ENCODE measurements around the gene ICA1. TPM values are rescaled to one million over a fixed set of nuclear protein-coding genes. Genes with fewer than 3 reads are reported as not detected.

The ICA1 gene
- total and polyA plus RNA-seq, 2 experiments from 2014 or later, result 45.2 to 83.7 TPM

- peaks cover 2% of the 10 kb centered on the region; the same call in 1 of the 2 replicates for H3K79me2 ChIP-seq (replicated peaks; ENCODE audit: insufficient read depth)
- H3K4me3 Mint-ChIP-seq, result no peak overlapping the region
- H3K9me2 ChIP-seq (ENCODE audit: insufficient read depth), result no peaks in the 10 kb centered on the region
- H3K27me3 Mint-ChIP-seq (ENCODE audit: insufficient read depth, low read depth, poor library complexity), result peaks cover 2% of the 10 kb centered on the region
- no peaks in the 10 kb centered on the region for H3K36me3 ChIP-seq (ENCODE audit: insufficient read depth)
- no peaks in the 10 kb centered on the region for H3F3A ChIP-seq (replicated peaks; ENCODE audit: low read depth)
- no peak overlapping the region for H3K27ac Mint-ChIP-seq
- no peaks in the 10 kb centered on the region for H3K4me1 ChIP-seq (ENCODE audit: insufficient read depth)
- H3K36me3 Mint-ChIP-seq (ENCODE audit: low read depth), result no peaks in the 10 kb centered on the region; the same call in 2 of the 3 replicates
- TF ChIP-seq JUNB (IDR thresholded peaks at IDR 0.05; ENCODE audit: unreplicated experiment), result no peak
- TF ChIP-seq ZNF114 (CRISPR knock-in tag; IDR thresholded peaks at IDR 0.05), result no peak
- TF ChIP-seq, protein P1, sequence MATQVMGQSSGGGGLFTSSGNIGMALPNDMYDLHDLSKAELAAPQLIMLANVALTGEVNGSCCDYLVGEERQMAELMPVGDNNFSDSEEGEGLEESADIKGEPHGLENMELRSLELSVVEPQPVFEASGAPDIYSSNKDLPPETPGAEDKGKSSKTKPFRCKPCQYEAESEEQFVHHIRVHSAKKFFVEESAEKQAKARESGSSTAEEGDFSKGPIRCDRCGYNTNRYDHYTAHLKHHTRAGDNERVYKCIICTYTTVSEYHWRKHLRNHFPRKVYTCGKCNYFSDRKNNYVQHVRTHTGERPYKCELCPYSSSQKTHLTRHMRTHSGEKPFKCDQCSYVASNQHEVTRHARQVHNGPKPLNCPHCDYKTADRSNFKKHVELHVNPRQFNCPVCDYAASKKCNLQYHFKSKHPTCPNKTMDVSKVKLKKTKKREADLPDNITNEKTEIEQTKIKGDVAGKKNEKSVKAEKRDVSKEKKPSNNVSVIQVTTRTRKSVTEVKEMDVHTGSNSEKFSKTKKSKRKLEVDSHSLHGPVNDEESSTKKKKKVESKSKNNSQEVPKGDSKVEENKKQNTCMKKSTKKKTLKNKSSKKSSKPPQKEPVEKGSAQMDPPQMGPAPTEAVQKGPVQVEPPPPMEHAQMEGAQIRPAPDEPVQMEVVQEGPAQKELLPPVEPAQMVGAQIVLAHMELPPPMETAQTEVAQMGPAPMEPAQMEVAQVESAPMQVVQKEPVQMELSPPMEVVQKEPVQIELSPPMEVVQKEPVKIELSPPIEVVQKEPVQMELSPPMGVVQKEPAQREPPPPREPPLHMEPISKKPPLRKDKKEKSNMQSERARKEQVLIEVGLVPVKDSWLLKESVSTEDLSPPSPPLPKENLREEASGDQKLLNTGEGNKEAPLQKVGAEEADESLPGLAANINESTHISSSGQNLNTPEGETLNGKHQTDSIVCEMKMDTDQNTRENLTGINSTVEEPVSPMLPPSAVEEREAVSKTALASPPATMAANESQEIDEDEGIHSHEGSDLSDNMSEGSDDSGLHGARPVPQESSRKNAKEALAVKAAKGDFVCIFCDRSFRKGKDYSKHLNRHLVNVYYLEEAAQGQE (IDR thresholded peaks at IDR 0.05; ENCODE audit: unreplicated experiment), result no peak
- TF ChIP-seq POLR2AphosphoS5 (IDR thresholded peaks at IDR 0.05; ENCODE audit: low read depth), result no peak
- TF ChIP-seq, protein P2, sequence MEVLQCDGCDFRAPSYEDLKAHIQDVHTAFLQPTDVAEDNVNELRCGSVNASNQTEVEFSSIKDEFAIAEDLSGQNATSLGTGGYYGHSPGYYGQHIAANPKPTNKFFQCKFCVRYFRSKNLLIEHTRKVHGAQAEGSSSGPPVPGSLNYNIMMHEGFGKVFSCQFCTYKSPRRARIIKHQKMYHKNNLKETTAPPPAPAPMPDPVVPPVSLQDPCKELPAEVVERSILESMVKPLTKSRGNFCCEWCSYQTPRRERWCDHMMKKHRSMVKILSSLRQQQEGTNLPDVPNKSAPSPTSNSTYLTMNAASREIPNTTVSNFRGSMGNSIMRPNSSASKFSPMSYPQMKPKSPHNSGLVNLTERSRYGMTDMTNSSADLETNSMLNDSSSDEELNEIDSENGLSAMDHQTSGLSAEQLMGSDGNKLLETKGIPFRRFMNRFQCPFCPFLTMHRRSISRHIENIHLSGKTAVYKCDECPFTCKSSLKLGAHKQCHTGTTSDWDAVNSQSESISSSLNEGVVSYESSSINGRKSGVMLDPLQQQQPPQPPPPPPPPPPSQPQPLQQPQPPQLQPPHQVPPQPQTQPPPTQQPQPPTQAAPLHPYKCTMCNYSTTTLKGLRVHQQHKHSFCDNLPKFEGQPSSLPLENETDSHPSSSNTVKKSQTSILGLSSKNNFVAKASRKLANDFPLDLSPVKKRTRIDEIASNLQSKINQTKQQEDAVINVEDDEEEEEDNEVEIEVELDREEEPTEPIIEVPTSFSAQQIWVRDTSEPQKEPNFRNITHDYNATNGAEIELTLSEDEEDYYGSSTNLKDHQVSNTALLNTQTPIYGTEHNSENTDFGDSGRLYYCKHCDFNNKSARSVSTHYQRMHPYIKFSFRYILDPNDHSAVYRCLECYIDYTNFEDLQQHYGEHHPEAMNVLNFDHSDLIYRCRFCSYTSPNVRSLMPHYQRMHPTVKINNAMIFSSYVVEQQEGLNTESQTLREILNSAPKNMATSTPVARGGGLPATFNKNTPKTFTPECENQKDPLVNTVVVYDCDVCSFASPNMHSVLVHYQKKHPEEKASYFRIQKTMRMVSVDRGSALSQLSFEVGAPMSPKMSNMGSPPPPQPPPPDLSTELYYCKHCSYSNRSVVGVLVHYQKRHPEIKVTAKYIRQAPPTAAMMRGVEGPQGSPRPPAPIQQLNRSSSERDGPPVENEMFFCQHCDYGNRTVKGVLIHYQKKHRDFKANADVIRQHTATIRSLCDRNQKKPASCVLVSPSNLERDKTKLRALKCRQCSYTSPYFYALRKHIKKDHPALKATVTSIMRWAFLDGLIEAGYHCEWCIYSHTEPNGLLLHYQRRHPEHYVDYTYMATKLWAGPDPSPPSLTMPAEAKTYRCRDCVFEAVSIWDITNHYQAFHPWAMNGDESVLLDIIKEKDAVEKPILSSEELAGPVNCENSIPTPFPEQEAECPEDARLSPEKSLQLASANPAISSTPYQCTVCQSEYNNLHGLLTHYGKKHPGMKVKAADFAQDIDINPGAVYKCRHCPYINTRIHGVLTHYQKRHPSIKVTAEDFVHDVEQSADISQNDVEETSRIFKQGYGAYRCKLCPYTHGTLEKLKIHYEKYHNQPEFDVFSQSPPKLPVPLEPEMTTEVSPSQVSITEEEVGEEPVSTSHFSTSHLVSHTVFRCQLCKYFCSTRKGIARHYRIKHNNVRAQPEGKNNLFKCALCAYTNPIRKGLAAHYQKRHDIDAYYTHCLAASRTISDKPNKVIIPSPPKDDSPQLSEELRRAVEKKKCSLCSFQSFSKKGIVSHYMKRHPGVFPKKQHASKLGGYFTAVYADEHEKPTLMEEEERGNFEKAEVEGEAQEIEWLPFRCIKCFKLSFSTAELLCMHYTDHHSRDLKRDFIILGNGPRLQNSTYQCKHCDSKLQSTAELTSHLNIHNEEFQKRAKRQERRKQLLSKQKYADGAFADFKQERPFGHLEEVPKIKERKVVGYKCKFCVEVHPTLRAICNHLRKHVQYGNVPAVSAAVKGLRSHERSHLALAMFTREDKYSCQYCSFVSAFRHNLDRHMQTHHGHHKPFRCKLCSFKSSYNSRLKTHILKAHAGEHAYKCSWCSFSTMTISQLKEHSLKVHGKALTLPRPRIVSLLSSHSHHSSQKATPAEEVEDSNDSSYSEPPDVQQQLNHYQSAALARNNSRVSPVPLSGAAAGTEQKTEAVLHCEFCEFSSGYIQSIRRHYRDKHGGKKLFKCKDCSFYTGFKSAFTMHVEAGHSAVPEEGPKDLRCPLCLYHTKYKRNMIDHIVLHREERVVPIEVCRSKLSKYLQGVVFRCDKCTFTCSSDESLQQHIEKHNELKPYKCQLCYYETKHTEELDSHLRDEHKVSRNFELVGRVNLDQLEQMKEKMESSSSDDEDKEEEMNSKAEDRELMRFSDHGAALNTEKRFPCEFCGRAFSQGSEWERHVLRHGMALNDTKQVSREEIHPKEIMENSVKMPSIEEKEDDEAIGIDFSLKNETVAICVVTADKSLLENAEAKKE (CRISPR knock-in tag; IDR thresholded peaks at IDR 0.05), result no peak
- no peak for TF ChIP-seq CTCF (conservative IDR thresholded peaks at IDR 0.05; ENCODE audit: low read depth in 2 of 2)
- H2AFZ ChIP-seq, result no peak overlapping the region
- H4K20me1 ChIP-seq (replicated peaks; ENCODE audit: insufficient read depth), result no peaks in the 10 kb centered on the region
- H3K9me3 Mint-ChIP-seq, result no peaks in the 10 kb centered on the region
- no peak overlapping the region for H3K27ac ChIP-seq (ENCODE audit: low read depth)
- DNase-seq (ENCODE audit: low spot score) (no peak), ATAC-seq (no peak)
- no peak overlapping the region for H3K4me2 ChIP-seq
- no peaks in the 10 kb centered on the region for H3K27me3 ChIP-seq (ENCODE audit: insufficient read depth)
- H3K4me3 ChIP-seq, result no peak overlapping the region
- peaks cover 5% of the 10 kb centered on the region; the same call in 2 of the 3 replicates for H3K4me1 Mint-ChIP-seq
These were observed 11.4 kb downstream of the ICA1 start for GRCh38 chr7:8250547-8250946.
